GM12878 (cell line): Measurements from ENCODE around the gene PIK3C2B.

ENCODE experiments used
- ASH2L ChIP-seq: fragments of 300-600, 200-600 bp; sonication (generic); IDR thresholded peaks from 2 replicates; pipeline ENCODE4 v1.6.1; 2017; ENCODE audit warnings: low read depth, mild to moderate bottlenecking, borderline replicate concordance
- CHD2 ChIP-seq: IDR thresholded peaks from 2 replicates; pipeline ENCODE4 v1.6.1; 2011; ENCODE audit warnings: low read depth, low read length, improper control_type of control experiment, borderline replicate concordance
- MYB ChIP-seq: fragments of 150-350 bp; IDR thresholded peaks from 2 replicates; pipeline ENCODE4 v1.6.1; 2014; ENCODE audit warnings: mild to moderate bottlenecking, low read depth, low read length, borderline replicate concordance
- RAD21 ChIP-seq: IDR thresholded peaks from 2 replicates; pipeline ENCODE4 v1.6.1; 2011; ENCODE audit warnings: mild to moderate bottlenecking, low read depth, low read length, moderate library complexity; ENCODE audit not compliant: insufficient read depth
- TF ChIP-seq, protein P1 (sequence below): IDR thresholded peaks from 2 replicates; pipeline ENCODE4 v1.6.1; 2011; ENCODE audit warnings: low read depth, low read length, improper control_type of control experiment, borderline replicate concordance
- TF ChIP-seq, protein P2 (sequence below): IDR thresholded peaks from 2 replicates; pipeline ENCODE4 v1.6.1; 2012; ENCODE audit warnings: low read length, inconsistent platforms
- TF ChIP-seq, protein P3 (sequence below): fragments of 450-650 bp; IDR thresholded peaks from 2 replicates; pipeline ENCODE4 v1.6.1; 2017; ENCODE audit warnings: antibody characterized with exemption, mild to moderate bottlenecking, moderate library complexity

DNA sequence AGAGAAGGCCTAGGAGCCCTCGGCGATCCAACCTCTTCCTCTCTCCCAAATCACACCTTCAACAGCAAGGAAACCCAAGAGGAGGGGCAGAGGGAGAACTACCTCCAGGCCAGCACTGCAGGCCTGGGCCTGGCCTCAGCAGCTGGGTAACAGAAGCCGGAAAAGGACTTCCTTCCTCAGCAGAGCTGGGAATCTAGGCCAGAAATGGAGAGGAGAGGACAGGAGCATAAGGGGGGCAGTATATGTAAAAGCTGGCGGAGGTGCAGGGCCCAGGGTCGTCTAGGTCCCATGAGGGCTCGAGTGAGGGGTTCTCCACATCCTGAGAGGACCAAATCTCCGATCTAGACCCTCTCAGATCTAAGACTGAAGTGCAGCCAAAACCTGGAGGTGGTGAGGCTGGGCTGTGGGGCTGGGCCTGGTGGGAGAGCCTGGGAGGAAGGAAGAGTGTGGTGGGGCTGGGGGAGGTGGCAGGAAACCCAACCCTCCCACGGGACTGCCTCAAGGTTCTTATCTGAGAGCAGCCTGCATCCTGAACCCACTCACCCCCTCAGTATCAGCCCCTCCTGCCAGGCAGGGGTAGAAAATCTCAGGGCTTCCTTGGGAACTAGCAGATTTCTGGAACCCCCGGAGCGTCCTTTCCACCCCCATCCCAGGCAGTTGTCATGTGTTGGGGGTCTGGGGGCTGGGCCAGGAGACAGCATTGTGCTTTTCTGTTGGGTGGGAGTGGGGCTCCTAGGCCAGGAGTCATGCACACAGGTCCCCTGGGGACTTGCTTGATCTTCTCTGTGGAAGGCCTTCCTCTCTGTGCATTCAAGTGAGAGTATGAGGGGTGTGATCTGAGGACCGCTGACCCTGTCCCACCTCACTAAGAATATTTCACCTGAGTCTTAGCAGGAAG is 33.0 kb downstream of the PIK3C2B start:
- no peak for TF ChIP-seq CHD2
- TF ChIP-seq, protein P1, sequence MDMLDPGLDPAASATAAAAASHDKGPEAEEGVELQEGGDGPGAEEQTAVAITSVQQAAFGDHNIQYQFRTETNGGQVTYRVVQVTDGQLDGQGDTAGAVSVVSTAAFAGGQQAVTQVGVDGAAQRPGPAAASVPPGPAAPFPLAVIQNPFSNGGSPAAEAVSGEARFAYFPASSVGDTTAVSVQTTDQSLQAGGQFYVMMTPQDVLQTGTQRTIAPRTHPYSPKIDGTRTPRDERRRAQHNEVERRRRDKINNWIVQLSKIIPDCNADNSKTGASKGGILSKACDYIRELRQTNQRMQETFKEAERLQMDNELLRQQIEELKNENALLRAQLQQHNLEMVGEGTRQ: no peak
- no peak for TF ChIP-seq ASH2L
- TF ChIP-seq, protein P2, sequence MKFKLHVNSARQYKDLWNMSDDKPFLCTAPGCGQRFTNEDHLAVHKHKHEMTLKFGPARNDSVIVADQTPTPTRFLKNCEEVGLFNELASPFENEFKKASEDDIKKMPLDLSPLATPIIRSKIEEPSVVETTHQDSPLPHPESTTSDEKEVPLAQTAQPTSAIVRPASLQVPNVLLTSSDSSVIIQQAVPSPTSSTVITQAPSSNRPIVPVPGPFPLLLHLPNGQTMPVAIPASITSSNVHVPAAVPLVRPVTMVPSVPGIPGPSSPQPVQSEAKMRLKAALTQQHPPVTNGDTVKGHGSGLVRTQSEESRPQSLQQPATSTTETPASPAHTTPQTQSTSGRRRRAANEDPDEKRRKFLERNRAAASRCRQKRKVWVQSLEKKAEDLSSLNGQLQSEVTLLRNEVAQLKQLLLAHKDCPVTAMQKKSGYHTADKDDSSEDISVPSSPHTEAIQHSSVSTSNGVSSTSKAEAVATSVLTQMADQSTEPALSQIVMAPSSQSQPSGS: no peak
- TF ChIP-seq RAD21: no peak
- TF ChIP-seq, protein P3, sequence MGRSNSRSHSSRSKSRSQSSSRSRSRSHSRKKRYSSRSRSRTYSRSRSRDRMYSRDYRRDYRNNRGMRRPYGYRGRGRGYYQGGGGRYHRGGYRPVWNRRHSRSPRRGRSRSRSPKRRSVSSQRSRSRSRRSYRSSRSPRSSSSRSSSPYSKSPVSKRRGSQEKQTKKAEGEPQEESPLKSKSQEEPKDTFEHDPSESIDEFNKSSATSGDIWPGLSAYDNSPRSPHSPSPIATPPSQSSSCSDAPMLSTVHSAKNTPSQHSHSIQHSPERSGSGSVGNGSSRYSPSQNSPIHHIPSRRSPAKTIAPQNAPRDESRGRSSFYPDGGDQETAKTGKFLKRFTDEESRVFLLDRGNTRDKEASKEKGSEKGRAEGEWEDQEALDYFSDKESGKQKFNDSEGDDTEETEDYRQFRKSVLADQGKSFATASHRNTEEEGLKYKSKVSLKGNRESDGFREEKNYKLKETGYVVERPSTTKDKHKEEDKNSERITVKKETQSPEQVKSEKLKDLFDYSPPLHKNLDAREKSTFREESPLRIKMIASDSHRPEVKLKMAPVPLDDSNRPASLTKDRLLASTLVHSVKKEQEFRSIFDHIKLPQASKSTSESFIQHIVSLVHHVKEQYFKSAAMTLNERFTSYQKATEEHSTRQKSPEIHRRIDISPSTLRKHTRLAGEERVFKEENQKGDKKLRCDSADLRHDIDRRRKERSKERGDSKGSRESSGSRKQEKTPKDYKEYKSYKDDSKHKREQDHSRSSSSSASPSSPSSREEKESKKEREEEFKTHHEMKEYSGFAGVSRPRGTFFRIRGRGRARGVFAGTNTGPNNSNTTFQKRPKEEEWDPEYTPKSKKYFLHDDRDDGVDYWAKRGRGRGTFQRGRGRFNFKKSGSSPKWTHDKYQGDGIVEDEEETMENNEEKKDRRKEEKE: no peak
- no peak for TF ChIP-seq MYB
